A375 (cell line): ENCODE data around the gene ARHGAP45. TPM values are rescaled to one million over a fixed set of nuclear protein-coding genes. Genes with fewer than 3 reads are reported as not detected.

Experiments used
- small RNA-seq: library from RNA; depleted of rRNA; stranded (forward); fragments of <200 nt; gene quantifications from one replicate; pipeline ENCODE3, GENCODE V24; 2014
- total RNA-seq: library from RNA; depleted of rRNA; stranded (reverse); fragments of >200 nt; shearing (Covaris generic); gene quantifications from 2 replicates; pipeline ENCODE4 v1.2.3, GENCODE V29; 2014; rRNA removed

ARHGAP45 gene, protein sequence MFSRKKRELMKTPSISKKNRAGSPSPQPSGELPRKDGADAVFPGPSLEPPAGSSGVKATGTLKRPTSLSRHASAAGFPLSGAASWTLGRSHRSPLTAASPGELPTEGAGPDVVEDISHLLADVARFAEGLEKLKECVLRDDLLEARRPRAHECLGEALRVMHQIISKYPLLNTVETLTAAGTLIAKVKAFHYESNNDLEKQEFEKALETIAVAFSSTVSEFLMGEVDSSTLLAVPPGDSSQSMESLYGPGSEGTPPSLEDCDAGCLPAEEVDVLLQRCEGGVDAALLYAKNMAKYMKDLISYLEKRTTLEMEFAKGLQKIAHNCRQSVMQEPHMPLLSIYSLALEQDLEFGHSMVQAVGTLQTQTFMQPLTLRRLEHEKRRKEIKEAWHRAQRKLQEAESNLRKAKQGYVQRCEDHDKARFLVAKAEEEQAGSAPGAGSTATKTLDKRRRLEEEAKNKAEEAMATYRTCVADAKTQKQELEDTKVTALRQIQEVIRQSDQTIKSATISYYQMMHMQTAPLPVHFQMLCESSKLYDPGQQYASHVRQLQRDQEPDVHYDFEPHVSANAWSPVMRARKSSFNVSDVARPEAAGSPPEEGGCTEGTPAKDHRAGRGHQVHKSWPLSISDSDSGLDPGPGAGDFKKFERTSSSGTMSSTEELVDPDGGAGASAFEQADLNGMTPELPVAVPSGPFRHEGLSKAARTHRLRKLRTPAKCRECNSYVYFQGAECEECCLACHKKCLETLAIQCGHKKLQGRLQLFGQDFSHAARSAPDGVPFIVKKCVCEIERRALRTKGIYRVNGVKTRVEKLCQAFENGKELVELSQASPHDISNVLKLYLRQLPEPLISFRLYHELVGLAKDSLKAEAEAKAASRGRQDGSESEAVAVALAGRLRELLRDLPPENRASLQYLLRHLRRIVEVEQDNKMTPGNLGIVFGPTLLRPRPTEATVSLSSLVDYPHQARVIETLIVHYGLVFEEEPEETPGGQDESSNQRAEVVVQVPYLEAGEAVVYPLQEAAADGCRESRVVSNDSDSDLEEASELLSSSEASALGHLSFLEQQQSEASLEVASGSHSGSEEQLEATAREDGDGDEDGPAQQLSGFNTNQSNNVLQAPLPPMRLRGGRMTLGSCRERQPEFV
- 9.0 and 12.4 TPM in 2 replicates for total RNA-seq

GRCh38 chr19:1066748-1067340 is at the start of gene ARHGAP45:
ARHGAP45 (plus strand) TSS chr19:1067167; CDS start chr19:1067406, 239 bp downstream.

GRCh38 chr19:1020868-1021425 is 46.0 kb upstream of the ARHGAP45 start, which contains the start of gene TMEM259:
TMEM259 (minus strand) TSS chr19:1021123; CDS start chr19:1020996, 127 bp downstream.

GRCh38 chr19:1025960-1026782 is 40.8 kb upstream of the ARHGAP45 start, which contains the start of gene CNN2:
CNN2 (plus strand) TSS chr19:1026608; CDS start chr19:1026662, 54 bp downstream.

GRCh38 chr19:1039646-1040475 is 27.1 kb upstream of the ARHGAP45 start, which contains the start of gene ABCA7:
ABCA7 (plus strand) TSS chr19:1040107; CDS start chr19:1041362, 1,255 bp downstream.

GRCh38 chr19:1094978-1095701 is 28.2 kb downstream of the ARHGAP45 start, which contains the start of gene POLR2E:
POLR2E (minus strand) TSS chr19:1095375; CDS start chr19:1095315, 60 bp downstream.

DNA sequence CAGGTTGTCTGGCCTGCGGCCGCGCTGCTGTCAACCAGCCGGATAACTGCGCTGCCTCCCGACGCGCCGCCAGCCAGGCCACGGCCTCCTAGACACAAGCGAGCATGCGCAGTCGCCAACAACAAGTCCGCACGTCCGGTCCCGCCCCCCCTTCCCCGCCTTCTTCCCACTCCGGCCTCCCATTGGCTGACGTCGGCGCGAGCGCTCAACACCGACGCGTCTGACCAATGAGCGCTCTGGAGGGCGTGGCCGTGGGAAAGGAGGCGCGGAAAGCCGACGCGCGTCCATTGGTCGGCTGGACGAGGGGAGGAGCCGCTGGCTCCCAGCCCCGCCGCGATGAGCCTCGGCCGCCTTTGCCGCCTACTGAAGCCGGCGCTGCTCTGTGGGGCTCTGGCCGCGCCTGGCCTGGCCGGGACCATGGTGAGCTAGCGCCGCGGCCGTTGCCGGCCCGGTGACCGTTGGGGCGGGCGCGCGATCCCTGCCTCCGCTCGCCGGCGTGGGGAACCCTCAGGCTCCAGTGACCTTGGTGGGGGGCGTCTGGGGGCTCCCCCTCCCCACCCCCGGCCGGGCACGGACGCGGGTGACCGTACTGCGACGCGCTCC is 36.8 kb downstream of the ARHGAP45 start, which contains the start of gene GPX4:
Gene GPX4, plus strand, starts transcription at position 287 of the 603 bp plus-strand sequence. Its CDS starts 50 bp downstream, at position 337.

Small RNA genes lying within 50 kb of the gene (small RNA-seq; reads per million reads assigned to genes)
- 0.50 reads per million, percentile 23 among the genes with 10 or more reads in this experiment for gene RNU6-2

Other genes starting within 250 kb of the ARHGAP45 start
- 0.03 TPM in 1 of 2 replicates, not detected in the other for gene PLPPR3, start 245.2 kb upstream of the ARHGAP45 start, total RNA-seq
- 0.45 TPM in 1 of 2 replicates, not detected in the other for gene AZU1, start 239.3 kb upstream of the ARHGAP45 start, total RNA-seq
- not detected in 2 replicates for gene PRTN3, start 226.2 kb upstream of the ARHGAP45 start, total RNA-seq
- 0.34 TPM in 1 of 2 replicates, not detected in the other for gene ELANE, start 214.9 kb upstream of the ARHGAP45 start, total RNA-seq
- 2.1 and 3.5 TPM in 2 replicates for gene CFD, start 207.5 kb upstream of the ARHGAP45 start, total RNA-seq
- gene MED16, start 174.0 kb upstream of the ARHGAP45 start, total RNA-seq: 20.4 and 25.1 TPM in 2 replicates
- not detected in 2 replicates for gene RNU6-9, start 173.7 kb upstream of the ARHGAP45 start, total RNA-seq
- 24.9 and 26.8 TPM in 2 replicates for gene R3HDM4, start 153.9 kb upstream of the ARHGAP45 start, total RNA-seq
- not detected in 2 replicates for gene KISS1R, start 149.8 kb upstream of the ARHGAP45 start, total RNA-seq
- gene ARID3A, start 141.1 kb upstream of the ARHGAP45 start, total RNA-seq: 2.0 and 3.1 TPM in 2 replicates
- 136 and 158 TPM in 2 replicates for gene WDR18, start 82.8 kb upstream of the ARHGAP45 start, total RNA-seq
- not detected in 2 replicates for gene GRIN3B, start 66.7 kb upstream of the ARHGAP45 start, total RNA-seq
- 84.4 and 91.2 TPM in 2 replicates for gene TMEM259, start 46.0 kb upstream of the ARHGAP45 start, total RNA-seq
- gene RNU6-2, start 45.6 kb upstream of the ARHGAP45 start, total RNA-seq: not detected in 2 replicates
- 62.3 and 63.6 TPM in 2 replicates for gene CNN2, start 40.6 kb upstream of the ARHGAP45 start, total RNA-seq
- gene ABCA7, start 27.1 kb upstream of the ARHGAP45 start, total RNA-seq: 4.0 and 4.8 TPM in 2 replicates
- gene POLR2E, start 28.2 kb downstream of the ARHGAP45 start, total RNA-seq: 101 and 102 TPM in 2 replicates
- 308 and 310 TPM in 2 replicates for gene GPX4, start 36.8 kb downstream of the ARHGAP45 start, total RNA-seq
- 55.9 and 64.7 TPM in 2 replicates for gene SBNO2, start 107.1 kb downstream of the ARHGAP45 start, total RNA-seq
- 43.7 and 46.0 TPM in 2 replicates for gene STK11, start 138.6 kb downstream of the ARHGAP45 start, total RNA-seq
- 2.1 and 3.9 TPM in 2 replicates for gene CBARP, start 170.8 kb downstream of the ARHGAP45 start, total RNA-seq
- 58.3 and 78.6 TPM in 2 replicates for gene ATP5F1D, start 174.6 kb downstream of the ARHGAP45 start, total RNA-seq
- 11.2 and 13.6 TPM in 2 replicates for gene MIDN, start 181.4 kb downstream of the ARHGAP45 start, total RNA-seq
- gene CIRBP, start 202.2 kb downstream of the ARHGAP45 start, total RNA-seq: 180 and 209 TPM in 2 replicates
- gene FAM174C, start 208.4 kb downstream of the ARHGAP45 start, total RNA-seq: 50.3 and 76.0 TPM in 2 replicates
- not detected in 2 replicates for gene EFNA2, start 218.7 kb downstream of the ARHGAP45 start, total RNA-seq